HUES64 (cell line): Measurements from ENCODE around the gene SYNGR1.

Experiments
- H3K27ac ChIP-seq: 2 replicates; pipeline ENCODE4 v1.7.0; 2013; ENCODE audit warnings: low read depth, low read length, inconsistent platforms
- H3K27me3 ChIP-seq: 2 replicates; pipeline ENCODE4 v1.6.1; 2013; ENCODE audit warnings: mild to moderate bottlenecking, low read length; ENCODE audit not compliant: insufficient read depth
- H3K36me3 ChIP-seq: 2 replicates; pipeline ENCODE4 v1.6.1; 2013; ENCODE audit warnings: mild to moderate bottlenecking, low read length; ENCODE audit not compliant: insufficient read depth
- H3K4me1 ChIP-seq: 2 replicates; pipeline ENCODE4 v1.6.1; 2013; ENCODE audit warnings: mild to moderate bottlenecking, low read length, moderate library complexity; ENCODE audit not compliant: insufficient read depth
- H3K4me3 ChIP-seq: 2 replicates; pipeline ENCODE4 v1.5.1; 2013; ENCODE audit warnings: mild to moderate bottlenecking, low read length, moderate library complexity
- H3K9ac ChIP-seq: 2 replicates; pipeline ENCODE4 v1.6.1; 2013; ENCODE audit warnings: mild to moderate bottlenecking, low read depth, low read length
- H3K9me3 ChIP-seq: 2 replicates; pipeline ENCODE4 v1.6.1; 2013; ENCODE audit warnings: low read depth, low read length; ENCODE audit not compliant: insufficient read depth
- WGBS: fragments of 150-250, 120-280 bp; methylation state at CpG from one replicate; pipeline ENCODE4 v1.1.7; 2013; ENCODE audit warnings: missing lambda C conversion rate; 5-methylcytosine and 5-hydroxymethylcytosine counted together

The SYNGR1 gene

GRCh38 chr22:39363751-39364515, 14.1 kb downstream of the SYNGR1 start:
- Histone ChIP-seq H3K9ac (no peak overlapping the region), H3K4me1 (peaks cover 25% of the 10 kb centered on the region), H3K9me3 (no peaks in the 10 kb centered on the region), H3K36me3 (no peaks in the 10 kb centered on the region), H3K4me3 (no peak overlapping the region), H3K27me3 (no peaks in the 10 kb centered on the region), H3K27ac (no peak overlapping the region)
- 80% methylated on average over 19 of the region's 19 CpGs for WGBS

GRCh38 chr22:39364714-39365491, 15.1 kb downstream of the SYNGR1 start:
- H3K4me1 ChIP-seq = peaks cover 25% of the 10 kb centered on the region
- no peak overlapping the region; the same call in 1 of the 2 replicates for H3K27ac ChIP-seq
- 88% methylated on average over 11 of the region's 11 CpGs for WGBS
- H3K4me3 ChIP-seq = no peak overlapping the region
- H3K27me3 ChIP-seq = no peaks in the 10 kb centered on the region
- no peak overlapping the region for H3K9ac ChIP-seq
- no peaks in the 10 kb centered on the region for H3K36me3 ChIP-seq
- no peaks in the 10 kb centered on the region for H3K9me3 ChIP-seq

- Histone ChIP-seq H3K27ac (no peak overlapping the region), H3K36me3 (no peaks in the 10 kb centered on the region), H3K4me3 (no peak overlapping the region), H3K9ac (no peak overlapping the region), H3K4me1 (peaks cover 25% of the 10 kb centered on the region), H3K9me3 (no peaks in the 10 kb centered on the region), H3K27me3 (no peaks in the 10 kb centered on the region)
- WGBS = 91% methylated on average over 3 of the region's 3 CpGs
Observed at GRCh38 chr22:39365492-39365780, 15.6 kb downstream of the SYNGR1 start.

- no peaks in the 10 kb centered on the region for H3K27me3 ChIP-seq
- H3K9ac ChIP-seq = no peak overlapping the region
- H3K4me1 ChIP-seq = peaks cover 17% of the 10 kb centered on the region
- WGBS = 93% methylated on average over 9 of the region's 9 CpGs
- no peak overlapping the region for H3K4me3 ChIP-seq
- H3K27ac ChIP-seq = no peak overlapping the region
- H3K9me3 ChIP-seq = no peaks in the 10 kb centered on the region
- no peaks in the 10 kb centered on the region for H3K36me3 ChIP-seq
Observed at GRCh38 chr22:39367035-39367434, 17.2 kb downstream of the SYNGR1 start.

GRCh38 chr22:39368461-39368911, 18.7 kb downstream of the SYNGR1 start:
- peaks cover 6% of the 10 kb centered on the region; the same call in 1 of the 2 replicates for H3K4me1 ChIP-seq
- H3K36me3 ChIP-seq = no peaks in the 10 kb centered on the region
- no peaks in the 10 kb centered on the region for H3K9me3 ChIP-seq
- H3K27me3 ChIP-seq = no peaks in the 10 kb centered on the region
- no peak overlapping the region for H3K4me3 ChIP-seq
- no peak overlapping the region for H3K9ac ChIP-seq
- H3K27ac ChIP-seq = no peak overlapping the region
- 85% methylated on average over 9 of the region's 9 CpGs for whole genome bisulfite sequencing

GRCh38 chr22:39369186-39369585, 19.4 kb downstream of the SYNGR1 start:
- H3K36me3 ChIP-seq = no peaks in the 10 kb centered on the region
- no peak overlapping the region for H3K27ac ChIP-seq
- no peaks in the 10 kb centered on the region for H3K27me3 ChIP-seq
- WGBS = 79% methylated on average over 6 of the region's 6 CpGs
- no peak overlapping the region for H3K9ac ChIP-seq
- no peaks in the 10 kb centered on the region for H3K9me3 ChIP-seq
- no peak overlapping the region for H3K4me3 ChIP-seq
- H3K4me1 ChIP-seq = no peaks in the 10 kb centered on the region; the same call in 1 of the 2 replicates

- H3K4me3 ChIP-seq = no peak overlapping the region
- 89% methylated on average over 3 of the region's 3 CpGs for WGBS
- no peaks in the 10 kb centered on the region for H3K36me3 ChIP-seq
- H3K9ac ChIP-seq = no peak overlapping the region
- H3K27ac ChIP-seq = no peak overlapping the region
- no peaks in the 10 kb centered on the region for H3K27me3 ChIP-seq
- no peaks in the 10 kb centered on the region for H3K9me3 ChIP-seq
- H3K4me1 ChIP-seq = no peaks in the 10 kb centered on the region; the same call in 1 of the 2 replicates
Observed at GRCh38 chr22:39369586-39369985, 19.8 kb downstream of the SYNGR1 start.

GRCh38 chr22:39371732-39372131, 21.9 kb downstream of the SYNGR1 start:
- no peaks in the 10 kb centered on the region for H3K9me3 ChIP-seq

GRCh38 chr22:39374191-39374590, 24.4 kb downstream of the SYNGR1 start:
- Histone ChIP-seq H3K27ac (no peak overlapping the region), H3K4me3 (no peak overlapping the region), H3K4me1 (no peaks in the 10 kb centered on the region; the same call in 1 of the 2 replicates), H3K9me3 (no peaks in the 10 kb centered on the region), H3K9ac (no peak overlapping the region), H3K27me3 (no peaks in the 10 kb centered on the region), H3K36me3 (peaks cover 5% of the 10 kb centered on the region; the same call in 1 of the 2 replicates)
- WGBS = 85% methylated on average over 24 of the region's 24 CpGs

More at GRCh38 chr22:39371732-39372131, 21.9 kb downstream of the SYNGR1 start:
- no peaks in the 10 kb centered on the region for H3K36me3 ChIP-seq
- H3K27me3 ChIP-seq = no peaks in the 10 kb centered on the region
- no peak overlapping the region for H3K27ac ChIP-seq
- no peak overlapping the region for H3K4me3 ChIP-seq
- 96% methylated on average over 2 of the region's 2 CpGs for WGBS
- H3K4me1 ChIP-seq = no peaks in the 10 kb centered on the region; the same call in 1 of the 2 replicates
- no peak overlapping the region for H3K9ac ChIP-seq

GRCh38 chr22:39374801-39375200, 25.0 kb downstream of the SYNGR1 start:
- Histone ChIP-seq H3K4me3 (no peak overlapping the region), H3K36me3 (peaks cover 5% of the 10 kb centered on the region; the same call in 1 of the 2 replicates), H3K9me3 (no peaks in the 10 kb centered on the region), H3K4me1 (no peaks in the 10 kb centered on the region; the same call in 1 of the 2 replicates), H3K9ac (no peak overlapping the region), H3K27me3 (no peaks in the 10 kb centered on the region), H3K27ac (no peak overlapping the region)
- 93% methylated on average over 8 of the region's 8 CpGs for WGBS

GRCh38 chr22:39375646-39376045, 25.9 kb downstream of the SYNGR1 start:
- 83% methylated on average over 8 of the region's 8 CpGs for WGBS
- peaks cover 5% of the 10 kb centered on the region; the same call in 1 of the 2 replicates for H3K36me3 ChIP-seq
- H3K9me3 ChIP-seq = no peaks in the 10 kb centered on the region
- no peak overlapping the region for H3K9ac ChIP-seq
- H3K4me1 ChIP-seq = no peaks in the 10 kb centered on the region; the same call in 1 of the 2 replicates
- no peaks in the 10 kb centered on the region for H3K27me3 ChIP-seq
- H3K4me3 ChIP-seq = no peak overlapping the region
- H3K27ac ChIP-seq = no peak overlapping the region
